ENCODE data around the gene BCAR3.

Gene BCAR3

GRCh38 chr1:93614541-93614940 is 67.1 kb downstream of the BCAR3 start:
- no peak for DNase-seq

GRCh38 chr1:93613898-93614297 is 67.7 kb downstream of the BCAR3 start:
- DNase-seq, result no peak

DNA sequence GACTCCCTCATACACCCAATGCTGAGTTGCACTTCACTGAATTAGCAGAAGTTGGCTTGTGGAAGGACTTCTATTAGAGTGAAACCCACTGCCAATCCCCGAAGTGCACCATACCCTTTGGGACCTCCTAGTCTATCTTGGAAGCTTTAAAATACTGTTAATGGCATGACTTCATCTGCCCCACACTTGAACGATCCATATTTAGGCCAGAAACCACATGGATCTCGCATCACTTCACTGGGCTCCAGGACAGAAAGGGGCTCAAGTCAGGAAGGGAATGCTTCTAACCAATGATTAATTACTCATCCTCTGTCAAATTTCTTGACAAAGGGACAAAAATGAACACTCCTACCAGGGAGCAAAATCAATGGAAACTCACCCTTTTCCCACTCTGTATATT is 69.1 kb downstream of the BCAR3 start:
- no peak for DNase-seq

GRCh38 chr1:93611668-93612067 is 70.0 kb downstream of the BCAR3 start:
- DNase-seq, result no peak

GRCh38 chr1:93609536-93609935 is 72.1 kb downstream of the BCAR3 start:
- DNase-seq, result no peak

- DNase-seq, result no peak
Measured at GRCh38 chr1:93608187-93609109, 73.2 kb downstream of the BCAR3 start.

DNA sequence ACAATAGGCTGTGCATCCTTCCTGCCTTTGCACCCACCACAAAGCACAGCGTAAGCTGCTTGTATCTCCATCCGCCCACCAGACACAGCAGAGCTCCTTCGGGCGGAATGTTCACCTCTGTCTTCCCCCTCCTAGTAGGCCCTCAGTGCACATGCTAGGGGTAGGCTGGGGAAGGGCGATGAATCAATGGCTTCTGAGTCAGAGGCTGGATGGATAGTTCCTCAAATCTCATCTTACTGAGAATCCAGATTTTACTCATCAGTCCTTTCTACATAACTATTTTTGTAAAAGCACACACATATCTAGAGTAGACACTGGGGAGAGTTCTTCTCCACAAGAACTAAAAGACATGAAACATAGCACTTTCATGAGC is 73.8 kb downstream of the BCAR3 start:
- DNase-seq, result no peak

GRCh38 chr1:93605812-93606512 is 75.7 kb downstream of the BCAR3 start:
- no peak for DNase-seq

DNA sequence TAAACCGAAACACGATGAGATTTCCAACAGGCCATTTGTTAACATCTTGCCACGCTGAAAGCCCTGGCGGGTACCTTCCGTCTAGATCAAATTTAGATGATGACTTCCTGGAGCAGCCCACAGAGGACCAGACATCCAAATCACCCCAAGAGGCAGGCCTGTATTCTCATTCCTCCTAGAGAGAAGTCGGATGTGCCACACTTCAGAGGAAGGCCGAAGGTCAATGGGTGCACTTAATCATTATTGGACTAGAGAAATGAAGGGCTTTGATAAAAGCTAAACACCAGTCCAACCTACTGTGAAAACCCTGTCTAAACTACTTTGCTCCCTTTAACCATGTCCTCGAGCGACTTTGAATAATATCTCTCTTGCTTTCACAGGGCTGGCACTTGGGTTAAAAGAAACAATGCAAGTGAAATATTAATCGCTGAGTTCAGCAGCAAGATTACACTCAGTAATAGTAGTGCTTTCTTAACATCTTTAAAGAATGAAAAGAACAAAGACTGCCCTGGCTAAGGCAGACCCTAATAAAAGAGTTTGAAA is 76.5 kb downstream of the BCAR3 start:
- DNase-seq, result no peak

DNA sequence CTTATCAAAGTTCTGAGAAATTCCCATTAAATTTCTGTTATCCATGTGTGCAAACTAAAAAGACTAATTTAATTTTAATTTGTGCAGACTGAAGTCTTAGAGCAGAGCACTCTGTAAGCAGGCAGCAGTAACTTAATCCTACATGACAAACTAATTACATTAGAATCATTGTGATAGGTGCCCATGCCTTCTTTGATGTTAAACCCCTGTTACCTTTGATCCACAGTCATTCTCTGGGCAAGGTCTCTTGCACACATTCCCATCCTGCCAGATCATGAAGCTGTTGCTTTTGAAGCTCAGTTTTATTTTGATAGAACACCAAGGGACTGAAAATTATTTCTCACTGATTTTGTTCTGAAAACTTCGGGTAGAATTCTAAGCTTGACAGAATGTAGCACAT is 77.2 kb downstream of the BCAR3 start:
- DNase-seq, result no peak

DNA sequence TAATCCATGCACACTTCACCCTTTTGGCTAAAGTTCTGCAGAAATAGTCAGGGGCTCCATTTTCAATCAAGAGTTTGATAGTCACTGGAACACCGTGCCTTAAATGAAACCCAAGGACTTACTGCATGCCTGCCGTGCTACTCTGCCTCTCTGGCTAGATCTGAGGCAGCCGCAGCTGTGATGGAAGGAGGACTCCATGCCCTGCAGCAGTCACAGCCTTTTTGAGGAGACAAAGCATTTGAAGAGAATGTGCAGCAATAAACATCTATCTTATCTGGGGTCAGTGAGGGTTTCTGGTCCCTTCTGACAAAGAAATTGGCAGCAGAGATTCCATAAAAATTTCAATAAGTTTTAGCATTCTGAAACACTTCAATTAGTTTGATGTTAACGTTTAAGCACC is 78.0 kb downstream of the BCAR3 start:
- DNase-seq, result no peak

- no peak for DNase-seq
Measured at GRCh38 chr1:93603106-93603505, 78.5 kb downstream of the BCAR3 start.

GRCh38 chr1:93602101-93602500 is 79.5 kb downstream of the BCAR3 start:
- no peak for DNase-seq

- no peak for DNase-seq
Measured at GRCh38 chr1:93601686-93602085, 80.0 kb downstream of the BCAR3 start.

DNA sequence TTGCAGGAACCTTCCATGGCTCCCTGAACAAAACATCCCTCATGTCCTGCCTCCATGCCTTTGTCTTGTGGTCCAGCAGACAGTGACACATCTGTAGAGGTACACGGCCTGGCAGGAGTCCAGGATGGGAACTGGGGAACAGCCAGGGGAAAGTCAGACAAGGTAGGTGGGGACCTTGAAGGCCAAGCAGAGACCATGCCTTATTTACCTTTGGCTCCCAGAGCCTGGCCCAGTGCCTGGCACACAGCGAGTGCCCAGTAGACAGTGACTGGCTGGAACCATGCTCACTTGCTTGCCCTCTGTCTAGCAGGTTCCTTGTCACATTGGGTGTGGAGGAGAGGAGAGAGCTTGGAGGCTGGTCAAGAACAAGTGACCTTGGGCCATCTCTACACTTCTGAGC is 81.0 kb downstream of the BCAR3 start:
- no peak for DNase-seq

- no peak for DNase-seq
Measured at GRCh38 chr1:93599479-93599878, 82.2 kb downstream of the BCAR3 start.

- DNase-seq, result no peak
Measured at GRCh38 chr1:93598861-93599439, 82.7 kb downstream of the BCAR3 start.

- no peak for DNase-seq
Measured at GRCh38 chr1:93598396-93598795, 83.2 kb downstream of the BCAR3 start.

- DNase-seq, result no peak
Measured at GRCh38 chr1:93597709-93598108, 83.9 kb downstream of the BCAR3 start.

- DNase-seq, result no peak
Measured at GRCh38 chr1:93596329-93597089, 85.1 kb downstream of the BCAR3 start.

- no peak for DNase-seq
Measured at GRCh38 chr1:93595743-93596142, 85.9 kb downstream of the BCAR3 start.

- no peak for DNase-seq
Measured at GRCh38 chr1:93595266-93595665, 86.4 kb downstream of the BCAR3 start.

- no peak for DNase-seq
Measured at GRCh38 chr1:93594603-93594880, 87.1 kb downstream of the BCAR3 start.
